HG02798 (cell line): ENCODE measurements around the gene SQOR.

ENCODE experiments used
- ATAC-seq: cut with Tn5 transposase; IDR thresholded peaks from one replicate; pipeline ENCODE4 v1.9.1; 2021; ENCODE audit warnings: mild to moderate bottlenecking; ENCODE audit not compliant: unreplicated experiment, poor library complexity

Gene SQOR

GRCh38 chr15:45703670-45704328, 69.0 kb downstream of the SQOR start:
- no peak for ATAC-seq

GRCh38 chr15:45704329-45705249, 69.8 kb downstream of the SQOR start:
- no peak for ATAC-seq

- peak; percentile 85 for ATAC-seq
Observed at GRCh38 chr15:45705510-45706473, 71.0 kb downstream of the SQOR start.

GRCh38 chr15:45710657-45711056, 75.8 kb downstream of the SQOR start:
- no peak for ATAC-seq

- peak; percentile 75 for ATAC-seq
Observed at GRCh38 chr15:45714590-45715488, 80.0 kb downstream of the SQOR start.

GRCh38 chr15:45715528-45715927, 80.7 kb downstream of the SQOR start:
- no peak for ATAC-seq

GRCh38 chr15:45719490-45719889, 84.7 kb downstream of the SQOR start:
- ATAC-seq, result no peak

GRCh38 chr15:45720183-45720582, 85.4 kb downstream of the SQOR start:
- no peak for ATAC-seq

- ATAC-seq, result no peak
Observed at GRCh38 chr15:45728641-45729040, 93.8 kb downstream of the SQOR start.

GRCh38 chr15:45729141-45729540, 94.3 kb downstream of the SQOR start:
- ATAC-seq, result no peak

- ATAC-seq, result no peak
Observed at GRCh38 chr15:45731343-45731742, 96.5 kb downstream of the SQOR start.

- no peak for ATAC-seq
Observed at GRCh38 chr15:45732662-45733061, 97.8 kb downstream of the SQOR start.

GRCh38 chr15:45734260-45734711, 99.5 kb downstream of the SQOR start:
- ATAC-seq, result no peak
